HG03521 (cell line): ENCODE results near the gene MTMR12.
"Not testable (repeated sequence)": the region's sequence is repeated elsewhere in the genome, so short reads cannot be mapped to it uniquely, and the experiment has no call there.

Experiments used
- ATAC-seq: cut with Tn5 transposase; IDR thresholded peaks from one replicate; pipeline ENCODE4 v1.9.1; 2021; ENCODE audit warnings: mild to moderate bottlenecking, moderate library complexity; ENCODE audit not compliant: unreplicated experiment

Gene MTMR12

GRCh38 chr5:32239385-32239784 lies 73.4 kb downstream of the MTMR12 start:
- ATAC-seq: no peak

GRCh38 chr5:32233696-32234447 lies 78.9 kb downstream of the MTMR12 start:
- no peak for ATAC-seq

- no peak for ATAC-seq
Measured at GRCh38 chr5:32233220-32233695, 79.5 kb downstream of the MTMR12 start.

- ATAC-seq: peak; percentile 73
Measured at GRCh38 chr5:32232441-32233219, 80.1 kb downstream of the MTMR12 start.

- no peak for ATAC-seq
Measured at GRCh38 chr5:32231929-32232328, 80.8 kb downstream of the MTMR12 start.

- ATAC-seq: no peak
Measured at GRCh38 chr5:32231241-32231640, 81.5 kb downstream of the MTMR12 start.

- ATAC-seq: no peak
Measured at GRCh38 chr5:32230356-32231099, 82.2 kb downstream of the MTMR12 start.

GRCh38 chr5:32229586-32229985 lies 83.2 kb downstream of the MTMR12 start:
- no peak for ATAC-seq

- no peak for ATAC-seq
Measured at GRCh38 chr5:32228816-32229215, 83.9 kb downstream of the MTMR12 start.

- no peak for ATAC-seq
Measured at GRCh38 chr5:32225445-32225844, 87.3 kb downstream of the MTMR12 start.

GRCh38 chr5:32223972-32224609 lies 88.6 kb downstream of the MTMR12 start:
- no peak for ATAC-seq

- ATAC-seq: no peak
Measured at GRCh38 chr5:32222723-32223470, 89.8 kb downstream of the MTMR12 start.

- no peak for ATAC-seq
Measured at GRCh38 chr5:32217886-32218396, 94.8 kb downstream of the MTMR12 start.

GRCh38 chr5:32214344-32214743 lies 98.4 kb downstream of the MTMR12 start:
- not testable (repeated sequence) for ATAC-seq

GRCh38 chr5:32210151-32210550 lies 102.6 kb downstream of the MTMR12 start:
- ATAC-seq: no peak

GRCh38 chr5:32208837-32209236 lies 103.9 kb downstream of the MTMR12 start:
- not testable (repeated sequence) for ATAC-seq

- ATAC-seq: no peak
Measured at GRCh38 chr5:32207355-32207634, 105.4 kb downstream of the MTMR12 start.

- no peak for ATAC-seq
Measured at GRCh38 chr5:32206509-32207354, 106.0 kb downstream of the MTMR12 start.

- ATAC-seq: no peak
Measured at GRCh38 chr5:32206053-32206452, 106.7 kb downstream of the MTMR12 start.
